SKM-1 (cell line): Measurements from ENCODE around the gene TLCD4.
A peak's percentile ranks its signal among the peaks of the same experiment; 100 is the strongest.

Experiments used
- DNase-seq: peaks from one replicate; lab custom pipeline; 2025; ENCODE audit not compliant: unreplicated experiment; lab: John Stamatoyannopoulos, UW

Gene TLCD4

GRCh38 chr1:95094923-95095322 lies 22.2 kb upstream of the TLCD4 start:
- no peak for DNase-seq

- DNase-seq: peak; percentile 62
Observed at GRCh38 chr1:95095833-95096217, 21.3 kb upstream of the TLCD4 start.

- no peak for DNase-seq
Observed at GRCh38 chr1:95096218-95096841, 20.8 kb upstream of the TLCD4 start.

- DNase-seq: no peak
Observed at GRCh38 chr1:95097426-95097825, 19.7 kb upstream of the TLCD4 start.

GRCh38 chr1:95098196-95098595 lies 19.0 kb upstream of the TLCD4 start:
- peak; percentile 64 for DNase-seq

- DNase-seq: no peak
Observed at GRCh38 chr1:95108792-95109191, 8.4 kb upstream of the TLCD4 start.

GRCh38 chr1:95111014-95111413 lies 6.1 kb upstream of the TLCD4 start:
- no peak for DNase-seq

- no peak for DNase-seq
Observed at GRCh38 chr1:95113684-95114083, 3.5 kb upstream of the TLCD4 start.

GRCh38 chr1:95115708-95116137 lies 1.4 kb upstream of the TLCD4 start:
- DNase-seq: no peak

- peak; percentile 32 for DNase-seq
Observed at GRCh38 chr1:95116580-95117206, 462 bp upstream of the TLCD4 start.

- DNase-seq: no peak
Observed at GRCh38 chr1:95118067-95118499, 928 bp downstream of the TLCD4 start.

GRCh38 chr1:95118710-95119109 lies 1.6 kb downstream of the TLCD4 start:
- DNase-seq: no peak

GRCh38 chr1:95119273-95119672 lies 2.1 kb downstream of the TLCD4 start:
- no peak for DNase-seq

GRCh38 chr1:95122151-95122697 lies 5.1 kb downstream of the TLCD4 start:
- DNase-seq: no peak

GRCh38 chr1:95124342-95124741 lies 7.2 kb downstream of the TLCD4 start:
- DNase-seq: no peak

- no peak for DNase-seq
Observed at GRCh38 chr1:95126366-95126765, 9.2 kb downstream of the TLCD4 start.

- DNase-seq: no peak
Observed at GRCh38 chr1:95126846-95127245, 9.7 kb downstream of the TLCD4 start.

- DNase-seq: no peak
Observed at GRCh38 chr1:95127380-95127779, 10.2 kb downstream of the TLCD4 start.

- no peak for DNase-seq
Observed at GRCh38 chr1:95132762-95133161, 15.6 kb downstream of the TLCD4 start.

GRCh38 chr1:95133687-95134086 lies 16.5 kb downstream of the TLCD4 start:
- no peak for DNase-seq

- DNase-seq: no peak
Observed at GRCh38 chr1:95138223-95138622, 21.1 kb downstream of the TLCD4 start.

- no peak for DNase-seq
Observed at GRCh38 chr1:95139039-95139438, 21.9 kb downstream of the TLCD4 start.

GRCh38 chr1:95140791-95141190 lies 23.6 kb downstream of the TLCD4 start:
- no peak for DNase-seq
